PC-3 (cell line): ENCODE results near the gene ARHGAP25. TPM values are rescaled to one million over a fixed set of nuclear protein-coding genes. Genes with fewer than 3 reads are reported as not detected.

Experiments used
- ATAC-seq: fragments of 200-7000 bp; cut with Tn5 transposase; 2 replicates; pipeline ENCODE4 v1.9.1; 2020; ENCODE audit warnings: mild to moderate bottlenecking, moderate library complexity
- BruUV-seq: library from RNA; stranded (reverse); fragments of 400-500 nt; replicated peaks from 2 replicates; lab custom pipeline; 2021; lab: Mats Ljungman, UMichigan
- CTCF ChIA-PET: fragments of 300-600 bp; sonication (Branson Sonifier 250); formaldehyde crosslinking; loops from one replicate; lab custom pipeline; 2022; ENCODE audit warnings: antibody characterized with exemption; lab: Charles Lee
- POLR2A ChIA-PET: fragments of 300-600 bp; sonication (Branson Sonifier 250); formaldehyde crosslinking; loops from one replicate; lab custom pipeline; 2022; ENCODE audit warnings: antibody characterized with exemption; ENCODE audit not compliant: unreplicated experiment; lab: Charles Lee
- DNase-seq: peaks from one replicate; pipeline ENCODE4 v3.0.0-alpha.2; 2015
- H2AFZ ChIP-seq: fragments of 300-600 bp; sonication (generic); 2 replicates; pipeline ENCODE4 v1.6.0; 2016; ENCODE audit warnings: antibody characterized with exemption, low read length
- H3F3A ChIP-seq: fragments of 300-600 bp; sonication (generic); one replicate; pipeline ENCODE4 v1.6.0; 2017; ENCODE audit warnings: antibody characterized with exemption, low read length, control low read depth, mild to moderate bottlenecking; ENCODE audit not compliant: unreplicated experiment
- H3K27ac ChIP-seq: fragments of 300-600 bp; sonication (generic); 2 replicates; pipeline ENCODE4 v1.5.1; 2016; ENCODE audit warnings: mild to moderate bottlenecking, low read length
- H3K27me3 ChIP-seq: fragments of 300-600 bp; sonication (generic); 2 replicates; pipeline ENCODE4 v1.6.1; 2016; ENCODE audit warnings: low read length, mixed read lengths
- H3K36me3 ChIP-seq: fragments of 300-600 bp; sonication (generic); 2 replicates; pipeline ENCODE4 v1.6.1; 2016; ENCODE audit warnings: low read depth, mixed run types, low read length, mixed read lengths
- H3K4me1 ChIP-seq: fragments of 300-600 bp; sonication (generic); 2 replicates; pipeline ENCODE4 v1.5.1; 2016; ENCODE audit warnings: low read length; ENCODE audit not compliant: insufficient read depth
- H3K4me2 ChIP-seq: fragments of 300-600 bp; sonication (generic); 2 replicates; pipeline ENCODE4 v1.6.0; 2016; ENCODE audit warnings: low read length
- H3K4me3 ChIP-seq: fragments of 300-600 bp; sonication (generic); 2 replicates; pipeline ENCODE4 v1.5.1; 2016; ENCODE audit warnings: mild to moderate bottlenecking, low read length, mixed read lengths
- H3K79me2 ChIP-seq: fragments of 300-600 bp; sonication (generic); 2 replicates; pipeline ENCODE4 v1.6.1; 2017; ENCODE audit warnings: low read length, mixed read lengths
- H3K9ac ChIP-seq: fragments of 300-600 bp; sonication (generic); 2 replicates; pipeline ENCODE4 v1.6.0; 2016; ENCODE audit warnings: mild to moderate bottlenecking, low read length
- H3K9me2 ChIP-seq: fragments of 300-600 bp; sonication (generic); replicated peaks from 2 replicates; pipeline ENCODE4 v1.6.1; 2016; ENCODE audit warnings: mixed run types, low read length, mixed read lengths
- H3K9me3 ChIP-seq: fragments of 300-600 bp; sonication (generic); 2 replicates; pipeline ENCODE4 v1.6.1; 2016; ENCODE audit warnings: low read length, mixed read lengths
- H4K20me1 ChIP-seq: fragments of 300-600 bp; sonication (generic); 2 replicates; pipeline ENCODE4 v1.6.1; 2016; ENCODE audit warnings: low read length, mixed read lengths
- CTCF ChIP-seq: fragments of 300-600 bp; sonication (generic); conservative IDR thresholded peaks from 2 replicates; pipeline ENCODE4 v1.5.1; 2017; ENCODE audit warnings: antibody characterized with exemption, low read depth, mild to moderate bottlenecking, low read length
- EZH2 ChIP-seq: fragments of 300-600 bp; sonication (generic); IDR thresholded peaks from one replicate; pipeline ENCODE4 v1.6.1; 2017; ENCODE audit warnings: antibody characterized with exemption, mild to moderate bottlenecking, low read length; ENCODE audit not compliant: unreplicated experiment
- EZH2phosphoT487 ChIP-seq: fragments of 300-600 bp; sonication (generic); IDR thresholded peaks from 2 replicates; pipeline ENCODE4 v1.6.1; 2018; ENCODE audit warnings: mild to moderate bottlenecking, antibody characterized with exemption, low read length, borderline replicate concordance
- intact Hi-C: fragments of 100-400 bp; cut with micrococcal nuclease; formaldehyde crosslinking; loops from 2 replicates; pipeline ENCODE4 v1.9.0; 2023
- total RNA-seq: library from RNA; depleted of rRNA; stranded (reverse); fragments of >200 nt; gene quantifications from 2 replicates; pipeline ENCODE4 v1.2.3, GENCODE V29; 2014

ARHGAP25 gene
- total RNA-seq, 1 experiment from 2014 or later: not detected

GRCh38 chr2:68770271-68771111, 35.9 kb downstream of the ARHGAP25 start:
- ChIA-PET POLR2A (no interaction called here), CTCF (no interaction called here)
- Histone ChIP-seq H3K27ac (no peak overlapping the region), H3K4me2 (no peak overlapping the region), H3K9ac (no peak overlapping the region), H4K20me1 (no peaks in the 10 kb centered on the region), H3K36me3 (no peaks in the 10 kb centered on the region), H3K4me1 (no peaks in the 10 kb centered on the region), H3K4me3 (no peak overlapping the region), H3K9me2 (no peaks in the 10 kb centered on the region), H3K27me3 (peaks cover 32% of the 10 kb centered on the region; the same call in 1 of the 2 replicates), H3K9me3 (no peaks in the 10 kb centered on the region), H3F3A (no peaks in the 10 kb centered on the region), H3K79me2 (no peaks in the 10 kb centered on the region), H2AFZ (no peak overlapping the region)
- no peak for DNase-seq
- no peak for ATAC-seq
- TF ChIP-seq CTCF (no peak), EZH2phosphoT487 (no peak), EZH2 (no peak)
- intact Hi-C loops: no loop called here
- BruUV-seq: no TSS peak

- Histone ChIP-seq H3K4me1 (no peaks in the 10 kb centered on the region), H3K4me2 (no peak overlapping the region), H3K79me2 (no peaks in the 10 kb centered on the region), H3K4me3 (no peak overlapping the region), H3K27me3 (peaks cover 32% of the 10 kb centered on the region; the same call in 1 of the 2 replicates), H3K9me3 (no peaks in the 10 kb centered on the region), H3K9me2 (no peaks in the 10 kb centered on the region), H3K9ac (no peak overlapping the region), H3K36me3 (no peaks in the 10 kb centered on the region), H4K20me1 (no peaks in the 10 kb centered on the region), H3K27ac (no peak overlapping the region), H2AFZ (no peak overlapping the region), H3F3A (no peaks in the 10 kb centered on the region)
- ATAC-seq (no peak), DNase-seq (no peak)
- ChIA-PET POLR2A (no interaction called here), CTCF (no interaction called here)
- TF ChIP-seq CTCF (no peak), EZH2phosphoT487 (no peak), EZH2 (no peak)
- intact Hi-C loops: no loop called here
- no TSS peak for BruUV-seq
Observed at GRCh38 chr2:68771211-68771751, 36.7 kb downstream of the ARHGAP25 start.

- no peaks in the 10 kb centered on the region for H3F3A ChIP-seq
- DNase-seq: no peak
- no peak for ATAC-seq
- no peaks in the 10 kb centered on the region for H3K36me3 ChIP-seq
- H2AFZ ChIP-seq: no peak overlapping the region
- intact Hi-C loops: no loop called here
- H3K9ac ChIP-seq: no peak overlapping the region
- no peak overlapping the region for H3K27ac ChIP-seq
- peaks cover 32% of the 10 kb centered on the region; the same call in 1 of the 2 replicates for H3K27me3 ChIP-seq
- CTCF ChIA-PET: no interaction called here
- BruUV-seq: no TSS peak
- no peaks in the 10 kb centered on the region for H3K4me1 ChIP-seq
- TF ChIP-seq EZH2phosphoT487 (no peak), EZH2 (no peak)
- H3K9me2 ChIP-seq: no peaks in the 10 kb centered on the region
- no peaks in the 10 kb centered on the region for H4K20me1 ChIP-seq
- POLR2A ChIA-PET: no interaction called here
- no peak overlapping the region for H3K4me3 ChIP-seq
- H3K9me3 ChIP-seq: no peaks in the 10 kb centered on the region
- no peaks in the 10 kb centered on the region for H3K79me2 ChIP-seq
- no peak overlapping the region for H3K4me2 ChIP-seq
Observed at GRCh38 chr2:68772109-68772508, 37.5 kb downstream of the ARHGAP25 start.
